Small intestine (tissue), 7 donors: Measurements from ENCODE around the gene RASGRP3. TPM values are rescaled to one million over a fixed set of nuclear protein-coding genes. Genes with fewer than 3 reads are reported as not detected.

Experiments used
- DNase-seq, 2 donors: peaks; one replicate each; pipeline versions ENCODE4 v3.0.0 to v3.0.0-alpha.2; 2013
- FAIRE-seq: peaks from 2 replicates; lab custom pipeline; 2012; peaks lifted over from hg19 to GRCh38; lab: Jason Lieb, UNC
- H3K27ac ChIP-seq, 3 donors: one replicate each; pipeline ENCODE4 v1.5.1; 2013; ENCODE audit warnings: low read length in 2 of 3, mild to moderate bottlenecking in 2 of 3, control low read depth in 1 of 3, inconsistent platforms in 1 of 3, low read depth in 1 of 3, moderate library complexity in 1 of 3
- H3K27me3 ChIP-seq, 3 donors: one replicate each; pipeline ENCODE4 v1.6.1; 2013; ENCODE audit warnings: low read length in 3 of 3, inconsistent platforms in 1 of 3; ENCODE audit not compliant: control insufficient read depth in 3 of 3, insufficient read depth in 3 of 3
- H3K36me3 ChIP-seq, 3 donors: one replicate each; pipeline ENCODE4 v1.6.1; 2013; ENCODE audit warnings: low read length in 3 of 3, inconsistent platforms in 1 of 3, low read depth in 1 of 3, mild to moderate bottlenecking in 1 of 3, moderate library complexity in 1 of 3; ENCODE audit not compliant: control insufficient read depth in 3 of 3, insufficient read depth in 2 of 3
- H3K4me1 ChIP-seq, 3 donors: one replicate each; pipeline ENCODE4 v1.6.1; 2013; ENCODE audit warnings: low read length in 2 of 3, inconsistent platforms in 1 of 3, low read depth in 1 of 3, mild to moderate bottlenecking in 1 of 3, moderate library complexity in 1 of 3; ENCODE audit not compliant: control insufficient read depth in 3 of 3, insufficient read depth in 2 of 3
- H3K4me3 ChIP-seq, 3 donors: one replicate each; pipeline ENCODE4 v1.5.1; 2013; ENCODE audit warnings: low read length in 3 of 3, control low read depth in 1 of 3, inconsistent platforms in 1 of 3, low read depth in 1 of 3, mild to moderate bottlenecking in 1 of 3, moderate library complexity in 1 of 3
- H3K9me3 ChIP-seq, 2 donors: one replicate each; pipeline ENCODE4 v1.6.1; 2013; ENCODE audit warnings: low read depth in 1 of 2, low read length in 1 of 2; ENCODE audit not compliant: control insufficient read depth in 2 of 2, insufficient read depth in 1 of 2
- WGBS, 3 donors: extraction: QIAGEN DNeasy Blood & Tissue Kit; methylation state at CpG; one replicate each; pipeline ENCODE4 v1.1.7; 2013; 5-methylcytosine and 5-hydroxymethylcytosine counted together
- polyA plus RNA-seq, 4 donors: library from polyadenylated mRNA; stranded (reverse) in 3 of 4; unstranded in 1 of 4; fragments of 200-250 nt in 3 of 4; fragments of 120-200 nt in 1 of 4; gene quantifications; one replicate each; pipeline versions ENCODE4 v1.2.1 to v1.2.3, GENCODE V29; 2013
- donor health status: healthy with polysubstance abuse.
- donor health status: control.
- donor health status: control.
- donor health status: Bipolar disorder and iron deficiency.
- donor health status: healthy.

The RASGRP3 gene
- polyA plus RNA-seq, 4 donors, result 1.6 to 7.9 (median 3.9) TPM

DNA sequence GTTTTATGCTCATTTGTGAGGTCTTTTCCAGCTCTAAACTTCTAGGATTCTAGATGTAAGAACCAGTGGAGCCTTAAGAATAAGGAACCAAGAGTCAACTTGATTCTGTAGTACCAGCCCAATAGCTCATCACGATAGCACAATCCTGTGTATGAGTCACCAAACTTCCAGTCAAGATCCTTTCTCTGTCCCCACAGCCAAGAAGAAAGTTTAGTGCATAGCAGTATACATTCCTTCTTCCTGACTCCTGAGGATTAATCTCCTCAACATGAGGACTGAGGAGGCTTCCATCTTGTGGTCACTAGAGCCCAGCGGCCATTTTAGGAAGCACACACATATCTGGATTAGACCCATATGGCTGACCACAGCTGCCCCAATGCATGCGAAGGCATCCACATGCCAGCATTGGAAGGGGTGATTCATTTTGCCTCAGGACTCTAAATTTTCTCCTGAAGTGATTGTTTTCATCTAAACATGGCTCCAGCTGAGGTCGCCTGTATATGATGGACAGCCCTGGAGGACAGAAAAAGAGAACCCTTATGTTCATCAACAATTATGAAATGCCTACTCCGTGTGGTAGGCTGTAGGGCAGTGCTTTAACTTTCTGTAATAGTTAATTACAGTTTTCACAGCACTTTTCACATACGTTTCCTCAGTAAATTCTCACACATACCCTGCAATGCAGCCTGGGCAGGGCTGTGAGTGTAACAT lies 53.5 kb downstream of the RASGRP3 start:
- FAIRE-seq (no peak), DNase-seq (no peak)
- H3K27me3 ChIP-seq, result no peaks in the 10 kb centered on the region
- no peak overlapping the region for H3K4me3 ChIP-seq
- no peaks in the 10 kb centered on the region for H3K36me3 ChIP-seq
- H3K9me3 ChIP-seq, result no peaks in the 10 kb centered on the region
- no peaks in the 10 kb centered on the region for H3K4me1 ChIP-seq
- WGBS, 3 donors, result 80 to 82% (median 81%) methylated on average over 6 of the region's 6 CpGs
- H3K27ac ChIP-seq, result peak overlapping the region in 1 of 3 donors; percentile 87

GRCh38 chr2:33530690-33531548 lies 54.5 kb downstream of the RASGRP3 start:
- H3K27ac ChIP-seq, result peak overlapping the region in 1 of 3 donors; percentile 87
- H3K36me3 ChIP-seq, result no peaks in the 10 kb centered on the region
- no peak for FAIRE-seq
- no peak overlapping the region for H3K4me3 ChIP-seq
- H3K4me1 ChIP-seq, result no peaks in the 10 kb centered on the region
- 79 to 84% (median 83%) methylated on average over 10 of the region's 10 CpGs for WGBS, 3 donors
- no peaks in the 10 kb centered on the region for H3K27me3 ChIP-seq
- no peak for DNase-seq
- H3K9me3 ChIP-seq, result no peaks in the 10 kb centered on the region

GRCh38 chr2:33531549-33532059 lies 55.2 kb downstream of the RASGRP3 start:
- H3K4me1 ChIP-seq, result no peaks in the 10 kb centered on the region
- peaks cover 0 to 2% of the 10 kb centered on the region in 2 donors for H3K9me3 ChIP-seq
- H3K27me3 ChIP-seq, result no peaks in the 10 kb centered on the region
- peak overlapping the region in 1 of 3 donors; percentile 50 for H3K27ac ChIP-seq
- no peak for DNase-seq
- no peak for FAIRE-seq
- H3K4me3 ChIP-seq, result no peak overlapping the region
- H3K36me3 ChIP-seq, result no peaks in the 10 kb centered on the region
- WGBS, 3 donors, result 76 to 81% (median 78%) methylated on average over 3 of the region's 3 CpGs

- Histone ChIP-seq H3K27ac (peak overlapping the region in 1 of 3 donors; percentile 50), H3K27me3 (no peaks in the 10 kb centered on the region), H3K9me3 (peaks cover 0 to 7% of the 10 kb centered on the region in 2 donors), H3K4me1 (no peaks in the 10 kb centered on the region), H3K36me3 (no peaks in the 10 kb centered on the region), H3K4me3 (no peak overlapping the region)
- no peak for DNase-seq
- no peak for FAIRE-seq
- WGBS, 3 donors, result 65 to 74% (median 73%) methylated on average over 8 of the region's 8 CpGs
These were observed 55.7 kb downstream of the RASGRP3 start for GRCh38 chr2:33532146-33532545.

DNA sequence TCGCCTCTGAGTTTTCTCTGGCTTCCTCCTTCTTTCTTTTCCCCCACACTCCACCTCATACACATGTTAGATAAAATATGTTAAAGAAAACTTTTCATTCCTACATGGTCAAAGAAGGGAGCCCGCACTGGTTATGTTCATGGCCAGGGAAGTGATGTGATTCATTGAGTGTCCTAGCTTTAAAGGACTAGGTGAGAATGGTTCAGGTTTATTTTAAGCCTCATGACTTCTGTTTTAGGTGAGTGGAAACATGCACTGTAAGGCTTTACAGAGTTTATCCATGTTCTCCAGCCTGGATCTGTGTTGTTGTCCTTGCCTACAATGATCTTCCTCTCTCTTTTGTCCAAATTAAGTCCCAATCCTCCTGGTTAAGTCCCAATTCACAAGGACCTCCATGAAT lies 56.5 kb downstream of the RASGRP3 start:
- Histone ChIP-seq H3K4me3 (no peak overlapping the region), H3K27ac (no peak overlapping the region), H3K27me3 (no peaks in the 10 kb centered on the region), H3K4me1 (no peaks in the 10 kb centered on the region), H3K36me3 (no peaks in the 10 kb centered on the region), H3K9me3 (peaks cover 0 to 7% of the 10 kb centered on the region in 2 donors)
- FAIRE-seq, result no peak
- 63 to 67% (median 63%) methylated on average over 2 of the region's 2 CpGs for WGBS, 3 donors
- no peak for DNase-seq

DNA sequence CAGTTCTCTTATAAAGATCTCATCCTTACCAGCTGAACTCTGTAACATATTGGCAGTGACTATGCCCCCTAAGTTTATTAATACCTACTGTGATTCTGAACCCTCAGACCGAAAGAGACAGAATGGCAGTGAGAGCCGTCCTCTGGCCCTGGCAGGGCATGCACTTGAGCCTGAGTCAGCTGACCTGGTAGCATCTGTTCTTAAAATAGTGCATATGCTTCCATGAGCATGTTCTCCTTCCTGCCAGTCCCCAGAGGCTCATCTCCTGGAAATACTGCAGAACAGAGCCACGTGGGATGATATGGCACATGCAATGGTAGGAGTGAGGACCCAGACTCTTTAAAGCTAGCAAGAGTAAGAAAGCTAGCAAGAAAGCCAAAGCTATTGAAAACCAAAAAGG lies 59.0 kb downstream of the RASGRP3 start:
- H3K27me3 ChIP-seq, result no peaks in the 10 kb centered on the region
- DNase-seq (no peak), FAIRE-seq (no peak)
- H3K9me3 ChIP-seq, result peaks cover 0 to 7% of the 10 kb centered on the region in 2 donors
- no peaks in the 10 kb centered on the region for H3K4me1 ChIP-seq
- no peak overlapping the region for H3K27ac ChIP-seq
- no peaks in the 10 kb centered on the region for H3K36me3 ChIP-seq
- H3K4me3 ChIP-seq, result no peak overlapping the region
- 76 to 87% (median 80%) methylated on average over 3 of the region's 3 CpGs for WGBS, 3 donors

DNA sequence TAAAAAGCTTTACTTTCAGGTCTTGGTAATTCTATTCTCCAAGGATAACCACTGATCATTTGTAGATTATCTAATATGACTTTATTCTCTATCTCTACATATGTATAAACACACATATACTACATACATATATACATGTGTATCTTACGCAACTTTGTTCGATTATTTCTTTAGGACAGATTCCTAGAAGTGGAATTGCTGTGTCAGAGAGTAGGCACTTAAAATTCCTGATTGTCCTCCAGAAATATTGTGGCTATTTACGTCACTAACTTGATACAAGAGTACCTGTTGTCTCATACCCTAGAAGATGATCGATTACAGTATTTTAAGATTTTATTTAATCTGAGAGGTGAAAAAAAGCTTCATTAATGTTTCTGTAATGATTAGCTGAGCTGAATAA lies 64.8 kb downstream of the RASGRP3 start:
- Histone ChIP-seq H3K4me1 (no peaks in the 10 kb centered on the region), H3K36me3 (no peaks in the 10 kb centered on the region), H3K27ac (no peak overlapping the region), H3K27me3 (no peaks in the 10 kb centered on the region), H3K4me3 (no peak overlapping the region), H3K9me3 (peaks cover 0 to 6% of the 10 kb centered on the region in 2 donors)
- DNase-seq, result no peak
- 85 to 92% (median 87%) methylated on average over 4 of the region's 4 CpGs for WGBS, 3 donors
- no peak for FAIRE-seq

- DNase-seq (no peak), FAIRE-seq (no peak)
- Histone ChIP-seq H3K4me1 (peaks cover 0 to 2% (median 0%) of the 10 kb centered on the region in 3 donors), H3K4me3 (no peak overlapping the region), H3K36me3 (no peaks in the 10 kb centered on the region), H3K27ac (no peak overlapping the region), H3K27me3 (no peaks in the 10 kb centered on the region), H3K9me3 (peaks cover 0 to 6% of the 10 kb centered on the region in 2 donors)
- 44 to 70% (median 47%) methylated on average over 3 of the region's 3 CpGs for WGBS, 3 donors
These were observed 73.8 kb downstream of the RASGRP3 start for GRCh38 chr2:33550206-33550605.
